Measurements from ENCODE around the gene CSHL1. TPM values are rescaled to one million over a fixed set of nuclear protein-coding genes. Genes with fewer than 3 reads are reported as not detected.

The CSHL1 gene
- polyA plus RNA-seq, 3 donors: not detected

DNA sequence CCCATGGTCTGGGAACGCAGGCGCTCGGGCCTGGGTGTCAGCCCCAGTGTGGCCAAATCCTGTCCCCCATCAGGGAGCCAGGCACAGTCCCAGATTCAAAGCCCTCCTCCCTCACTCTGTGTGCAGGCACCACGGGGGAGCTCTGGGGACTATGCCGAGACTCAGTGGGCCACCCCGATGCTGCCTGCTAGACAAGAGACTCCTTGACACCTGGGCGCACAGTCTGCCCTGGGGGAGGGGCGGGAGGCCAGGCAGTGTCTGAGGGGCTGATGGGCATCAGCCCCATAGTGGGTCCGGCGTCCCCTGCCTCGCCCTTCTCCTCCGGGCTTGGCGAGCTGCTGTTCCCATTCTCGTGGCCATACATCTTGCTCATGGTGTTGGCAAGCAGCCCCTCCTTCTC lies 29.5 kb upstream of the CSHL1 start:
- intact Hi-C loops (cut with micrococcal nuclease): no loop called here
- Histone ChIP-seq H3K27me3 (ENCODE audit: control insufficient read depth in 2 of 2, insufficient read depth in 2 of 2, low read length in 2 of 2) (no peaks in the 10 kb centered on the region), H3K36me3 (replicated peaks in 1 of 2; ENCODE audit: control insufficient read depth in 1 of 2, insufficient read depth in 2 of 2, low read length in 2 of 2) (no peaks in the 10 kb centered on the region), H2AFZ (ENCODE audit: insufficient read depth, low read depth, low read length, poor library complexity, severe bottlenecking) (no peak overlapping the region), H3K4me1 (ENCODE audit: control insufficient read depth in 1 of 2, insufficient read depth in 2 of 2, low read length in 2 of 2) (no peaks in the 10 kb centered on the region), H3K9me3 (replicated peaks in 1 of 2; ENCODE audit: control insufficient read depth in 1 of 2, insufficient read depth in 1 of 2, low read length in 2 of 2) (no peaks in the 10 kb centered on the region), H3K9ac (ENCODE audit: insufficient read depth, low read length, poor library complexity, severe bottlenecking) (no peak overlapping the region), H3K27ac (ENCODE audit: low read depth in 1 of 2, low read length in 2 of 2) (no peak overlapping the region), H4K20me1 (ENCODE audit: insufficient read depth, low read length) (no peaks in the 10 kb centered on the region), H3K4me2 (replicated peaks; ENCODE audit: extremely low read depth, low read length, poor library complexity, severe bottlenecking) (no peak overlapping the region), H3K79me2 (ENCODE audit: insufficient read depth, low read length) (no peaks in the 10 kb centered on the region), H3K4me3 (replicated peaks in 1 of 3; ENCODE audit: low read depth in 2 of 3, low read length in 3 of 3) (no peak overlapping the region)
- H3K27me3 Mint-ChIP-seq (ENCODE audit: low read depth in 3 of 3): peaks cover 2 to 3% (median 3%) of the 10 kb centered on the region in 3 donors
- no peak for TF ChIP-seq CTCF (IDR thresholded peaks at IDR 0.05)
- no peaks in the 10 kb centered on the region for H3K36me3 Mint-ChIP-seq
- H3K9me3 Mint-ChIP-seq: peaks cover 0 to 1% (median 0%) of the 10 kb centered on the region in 7 donors
- no peak overlapping the region for H3K27ac Mint-ChIP-seq
- 98% methylated on average over 14 of the region's 14 CpGs for WGBS (ENCODE audit: insufficient coverage)
- DNase-seq: no peak
- peaks cover 5% of the 10 kb centered on the region for H3K4me1 Mint-ChIP-seq
- H3K4me3 Mint-ChIP-seq: no peak overlapping the region

DNA sequence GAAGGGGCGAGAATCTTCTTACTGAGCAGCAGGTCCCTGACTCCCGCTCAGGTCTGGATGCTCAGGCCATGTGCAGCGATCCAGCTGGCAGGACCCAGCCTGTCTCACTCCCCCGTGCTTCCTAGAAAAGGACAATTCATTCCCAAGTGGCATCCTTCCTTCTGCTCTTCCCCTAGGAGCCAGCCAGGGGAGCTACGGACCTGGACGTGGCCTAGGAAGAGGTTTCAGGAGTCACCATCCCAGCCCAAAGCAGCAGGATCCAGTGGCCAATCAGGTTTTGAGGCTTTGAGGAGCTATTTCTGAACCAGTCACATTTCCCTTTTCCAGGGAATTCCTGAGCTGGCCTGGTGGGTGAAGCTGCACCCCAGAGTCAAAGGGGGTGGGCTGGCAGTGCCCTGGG lies 28.8 kb upstream of the CSHL1 start:
- Mint-ChIP-seq H3K4me1 (peaks cover 8% of the 10 kb centered on the region), H3K27me3 (ENCODE audit: low read depth in 3 of 3) (peaks cover 2 to 5% (median 3%) of the 10 kb centered on the region in 3 donors), H3K4me3 (no peak overlapping the region), H3K27ac (no peak overlapping the region), H3K9me3 (peaks cover 0 to 1% (median 0%) of the 10 kb centered on the region in 7 donors), H3K36me3 (no peaks in the 10 kb centered on the region)
- Histone ChIP-seq H4K20me1 (ENCODE audit: insufficient read depth, low read length) (no peaks in the 10 kb centered on the region), H3K4me3 (replicated peaks in 1 of 3; ENCODE audit: low read depth in 2 of 3, low read length in 3 of 3) (no peak overlapping the region), H3K9ac (ENCODE audit: insufficient read depth, low read length, poor library complexity, severe bottlenecking) (no peak overlapping the region), H3K27me3 (ENCODE audit: control insufficient read depth in 2 of 2, insufficient read depth in 2 of 2, low read length in 2 of 2) (no peaks in the 10 kb centered on the region), H2AFZ (ENCODE audit: insufficient read depth, low read depth, low read length, poor library complexity, severe bottlenecking) (no peak overlapping the region), H3K36me3 (replicated peaks in 1 of 2; ENCODE audit: control insufficient read depth in 1 of 2, insufficient read depth in 2 of 2, low read length in 2 of 2) (no peaks in the 10 kb centered on the region), H3K4me2 (replicated peaks; ENCODE audit: extremely low read depth, low read length, poor library complexity, severe bottlenecking) (no peak overlapping the region), H3K27ac (ENCODE audit: low read depth in 1 of 2, low read length in 2 of 2) (no peak overlapping the region), H3K79me2 (ENCODE audit: insufficient read depth, low read length) (no peaks in the 10 kb centered on the region), H3K9me3 (replicated peaks in 1 of 2; ENCODE audit: control insufficient read depth in 1 of 2, insufficient read depth in 1 of 2, low read length in 2 of 2) (no peaks in the 10 kb centered on the region), H3K4me1 (ENCODE audit: control insufficient read depth in 1 of 2, insufficient read depth in 2 of 2, low read length in 2 of 2) (peaks cover 2 to 6% of the 10 kb centered on the region in 2 donors)
- intact Hi-C loops (cut with micrococcal nuclease): no loop called here
- no peak for DNase-seq
- TF ChIP-seq CTCF (IDR thresholded peaks at IDR 0.05): no peak
- WGBS (ENCODE audit: insufficient coverage): 84% methylated on average over 5 of the region's 6 CpGs

All from CD14-positive monocyte (primary cell).